DND-41 (cell line): ENCODE measurements around the gene TNS3.

ENCODE experiments used
- EZH2 ChIP-seq: IDR thresholded peaks from 3 replicates; pipeline ENCODE4 v1.6.1; 2012; ENCODE audit warnings: borderline replicate concordance, low read depth, mild to moderate bottlenecking, moderate library complexity, low read length, inconsistent platforms; ENCODE audit not compliant: severe bottlenecking
- TF ChIP-seq, protein P1 (sequence below): IDR thresholded peaks from 2 replicates; pipeline ENCODE4 v1.5.1; 2012; ENCODE audit warnings: borderline replicate concordance, low read length, moderate library complexity, mild to moderate bottlenecking; ENCODE audit not compliant: poor library complexity, severe bottlenecking; ENCODE audit errors: extremely low read depth

DNA sequence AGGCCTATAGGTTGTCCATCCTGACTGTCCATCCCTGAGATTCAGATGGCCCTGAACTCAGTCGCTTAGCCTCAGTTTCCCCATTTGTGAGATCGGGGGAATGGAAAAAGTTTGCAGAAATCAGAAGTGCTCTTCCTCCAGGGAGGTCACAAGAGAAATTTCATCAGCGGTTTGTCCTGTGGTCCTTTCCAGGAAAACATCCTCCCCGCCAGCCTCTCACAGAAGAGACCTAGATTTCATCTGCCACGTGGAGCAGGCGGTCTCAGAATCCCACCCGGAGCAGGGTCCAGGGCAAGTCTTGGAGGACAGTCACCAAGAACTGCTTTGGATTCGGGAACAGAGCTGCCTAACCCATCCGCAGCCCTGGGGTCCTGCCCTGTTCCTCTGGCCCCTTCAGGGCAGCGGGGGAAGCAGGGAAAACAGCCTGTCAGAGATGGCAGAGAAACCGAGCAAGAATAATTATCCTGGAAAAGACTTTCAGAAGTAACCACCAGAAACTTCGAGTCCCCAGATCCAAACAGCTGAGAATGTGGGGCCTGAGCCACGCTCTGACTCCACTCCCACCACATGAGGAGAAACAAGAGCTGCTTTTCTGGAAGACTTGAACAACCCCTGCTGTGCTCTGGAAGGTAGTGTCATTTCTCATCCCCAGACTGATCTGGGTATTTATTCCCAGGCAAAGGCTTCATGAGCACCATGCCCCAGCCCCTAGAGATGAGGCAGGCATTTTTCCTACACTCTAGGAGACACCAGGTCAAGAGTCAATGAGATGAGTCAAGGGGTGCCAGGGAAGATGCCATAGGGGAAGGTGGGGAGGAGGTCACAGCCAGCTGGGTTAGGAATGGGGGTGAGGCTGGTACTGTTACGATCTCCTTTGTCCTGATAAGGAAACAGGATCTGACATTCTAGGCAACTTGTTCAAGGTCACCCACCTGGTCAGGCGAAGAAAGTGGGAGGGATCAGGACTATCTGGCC lies 1.1 kb upstream of the TNS3 start:
- TF ChIP-seq, protein P1, sequence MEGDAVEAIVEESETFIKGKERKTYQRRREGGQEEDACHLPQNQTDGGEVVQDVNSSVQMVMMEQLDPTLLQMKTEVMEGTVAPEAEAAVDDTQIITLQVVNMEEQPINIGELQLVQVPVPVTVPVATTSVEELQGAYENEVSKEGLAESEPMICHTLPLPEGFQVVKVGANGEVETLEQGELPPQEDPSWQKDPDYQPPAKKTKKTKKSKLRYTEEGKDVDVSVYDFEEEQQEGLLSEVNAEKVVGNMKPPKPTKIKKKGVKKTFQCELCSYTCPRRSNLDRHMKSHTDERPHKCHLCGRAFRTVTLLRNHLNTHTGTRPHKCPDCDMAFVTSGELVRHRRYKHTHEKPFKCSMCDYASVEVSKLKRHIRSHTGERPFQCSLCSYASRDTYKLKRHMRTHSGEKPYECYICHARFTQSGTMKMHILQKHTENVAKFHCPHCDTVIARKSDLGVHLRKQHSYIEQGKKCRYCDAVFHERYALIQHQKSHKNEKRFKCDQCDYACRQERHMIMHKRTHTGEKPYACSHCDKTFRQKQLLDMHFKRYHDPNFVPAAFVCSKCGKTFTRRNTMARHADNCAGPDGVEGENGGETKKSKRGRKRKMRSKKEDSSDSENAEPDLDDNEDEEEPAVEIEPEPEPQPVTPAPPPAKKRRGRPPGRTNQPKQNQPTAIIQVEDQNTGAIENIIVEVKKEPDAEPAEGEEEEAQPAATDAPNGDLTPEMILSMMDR = no peak
- no peak for TF ChIP-seq EZH2
